Ramos (cell line): ENCODE data around the gene CCL19.

Source experiments
- in situ Hi-C: fragments of 300-500 bp; cut with MboI; formaldehyde crosslinking; loops from one replicate; pipeline ENCODE4 v1.14.3; 2022; ENCODE audit warnings: low sequenced_read_pairs; ENCODE audit not compliant: unreplicated experiment

The CCL19 gene

GRCh38 chr9:34665067-34665380, 26.1 kb downstream of the CCL19 start:
- in situ Hi-C loops, result no loop called here

GRCh38 chr9:34664281-34665066, 26.6 kb downstream of the CCL19 start:
- in situ Hi-C loops, result no loop called here

GRCh38 chr9:34663303-34663605, 27.8 kb downstream of the CCL19 start:
- in situ Hi-C loops, result no loop called here

GRCh38 chr9:34662526-34663302, 28.4 kb downstream of the CCL19 start, which contains the start of gene CCL27:
Gene CCL27 (minus strand): TSS chr9:34662657. CDS start chr9:34662633, 24 bp downstream.
- in situ Hi-C loops, result no loop called here

GRCh38 chr9:34659592-34660253, 31.4 kb downstream of the CCL19 start:
- in situ Hi-C loops, result no loop called here

GRCh38 chr9:34658461-34658860, 32.6 kb downstream of the CCL19 start:
- in situ Hi-C loops, result no loop called here

GRCh38 chr9:34656992-34657391, 34.1 kb downstream of the CCL19 start:
- in situ Hi-C loops, result no loop called here

GRCh38 chr9:34655394-34655793, 35.7 kb downstream of the CCL19 start:
- in situ Hi-C loops, result no loop called here

GRCh38 chr9:34654323-34655051, 36.6 kb downstream of the CCL19 start:
- in situ Hi-C loops, result no loop called here

GRCh38 chr9:34653151-34654072, 37.7 kb downstream of the CCL19 start:
- in situ Hi-C loops, result no loop called here

GRCh38 chr9:34652602-34653000, 38.5 kb downstream of the CCL19 start:
- in situ Hi-C loops, result no loop called here

- in situ Hi-C loops, result no loop called here
These were observed 39.0 kb downstream of the CCL19 start, which contains the start of gene IL11RA for GRCh38 chr9:34651876-34652601. Gene IL11RA (plus strand): TSS chr9:34652185. CDS start chr9:34655218, 3,033 bp downstream.

- in situ Hi-C loops, result no loop called here
These were observed 39.8 kb downstream of the CCL19 start for GRCh38 chr9:34651321-34651720.

GRCh38 chr9:34650816-34651215, 40.3 kb downstream of the CCL19 start:
- in situ Hi-C loops, result no loop called here

- in situ Hi-C loops, result no loop called here
These were observed 42.4 kb downstream of the CCL19 start for GRCh38 chr9:34648673-34649072.

- in situ Hi-C loops, result no loop called here
These were observed 43.4 kb downstream of the CCL19 start for GRCh38 chr9:34647651-34648050.

- in situ Hi-C loops, result no loop called here
These were observed 44.0 kb downstream of the CCL19 start for GRCh38 chr9:34647084-34647403.

- in situ Hi-C loops, result no loop called here
These were observed 44.6 kb downstream of the CCL19 start, which contains the start of gene GALT for GRCh38 chr9:34646211-34647083. Gene GALT (plus strand): TSS chr9:34646675. CDS start chr9:34646705, 30 bp downstream.
